Breast epithelium (tissue), 3 donors: ENCODE measurements around the gene DNAAF2.

Source experiments
- POLR2AphosphoS5 ChIP-seq, 3 donors: sonication (generic); formaldehyde crosslinking; IDR thresholded peaks; one replicate each; pipeline ENCODE4 v1.6.1; 2017; ENCODE audit warnings: antibody characterized with exemption in 3 of 3
- TF ChIP-seq, protein P1 (sequence below), 3 donors: fragments of 450-650 bp; IDR thresholded peaks; one replicate each; pipeline ENCODE4 v1.5.1; 2016 to 2017; ENCODE audit warnings: antibody characterized with exemption in 3 of 3, mild to moderate bottlenecking in 3 of 3, moderate library complexity in 3 of 3

- TF ChIP-seq, protein P1, sequence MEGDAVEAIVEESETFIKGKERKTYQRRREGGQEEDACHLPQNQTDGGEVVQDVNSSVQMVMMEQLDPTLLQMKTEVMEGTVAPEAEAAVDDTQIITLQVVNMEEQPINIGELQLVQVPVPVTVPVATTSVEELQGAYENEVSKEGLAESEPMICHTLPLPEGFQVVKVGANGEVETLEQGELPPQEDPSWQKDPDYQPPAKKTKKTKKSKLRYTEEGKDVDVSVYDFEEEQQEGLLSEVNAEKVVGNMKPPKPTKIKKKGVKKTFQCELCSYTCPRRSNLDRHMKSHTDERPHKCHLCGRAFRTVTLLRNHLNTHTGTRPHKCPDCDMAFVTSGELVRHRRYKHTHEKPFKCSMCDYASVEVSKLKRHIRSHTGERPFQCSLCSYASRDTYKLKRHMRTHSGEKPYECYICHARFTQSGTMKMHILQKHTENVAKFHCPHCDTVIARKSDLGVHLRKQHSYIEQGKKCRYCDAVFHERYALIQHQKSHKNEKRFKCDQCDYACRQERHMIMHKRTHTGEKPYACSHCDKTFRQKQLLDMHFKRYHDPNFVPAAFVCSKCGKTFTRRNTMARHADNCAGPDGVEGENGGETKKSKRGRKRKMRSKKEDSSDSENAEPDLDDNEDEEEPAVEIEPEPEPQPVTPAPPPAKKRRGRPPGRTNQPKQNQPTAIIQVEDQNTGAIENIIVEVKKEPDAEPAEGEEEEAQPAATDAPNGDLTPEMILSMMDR (IDR thresholded peaks at IDR 0.05) = no peak
- TF ChIP-seq POLR2AphosphoS5 (IDR thresholded peaks at IDR 0.05) = no peak
These were observed 51.0 kb downstream of the DNAAF2 start for GRCh38 chr14:49584058-49584457.
